SK-N-MC (cell line): ENCODE measurements around the gene ADAM10.

Experiments used
- DNase-seq: peaks from one replicate; pipeline ENCODE4 v3.0.0-alpha.2; 2011; ENCODE audit warnings: low read depth, low spot score
- H3K27ac ChIP-seq: fragments of 200-600 bp; sonication (generic); 2 replicates; pipeline ENCODE4 v1.5.1; 2016; ENCODE audit warnings: mixed run types
- H3K36me3 ChIP-seq: fragments of 200-600 bp; sonication (generic); 2 replicates; pipeline ENCODE4 v1.6.1; 2017; ENCODE audit warnings: antibody characterized with exemption, low read length, mixed read lengths; ENCODE audit not compliant: insufficient read depth
- H3K4me3 ChIP-seq: fragments of 200-600 bp; sonication (generic); 2 replicates; pipeline ENCODE4 v1.5.1; 2016
- H3K9ac ChIP-seq: fragments of 200-600 bp; sonication (generic); 2 replicates; pipeline ENCODE4 v1.8.0; 2017; ENCODE audit warnings: mixed run types, mixed read lengths; ENCODE audit not compliant: insufficient read length
- H3K9me3 ChIP-seq: fragments of 200-600 bp; sonication (generic); 2 replicates; pipeline ENCODE4 v1.6.1; 2017; ENCODE audit warnings: low read depth, mild to moderate bottlenecking, antibody characterized with exemption, low read length, moderate library complexity, mixed read lengths
- EZH2 ChIP-seq: fragments of 200-600 bp; sonication (generic); IDR thresholded peaks from one replicate; pipeline ENCODE4 v1.6.1; 2017; ENCODE audit warnings: antibody characterized with exemption
- FOXP2 ChIP-seq: optimal IDR thresholded peaks from 2 replicates; pipeline ENCODE3; 2011; ENCODE audit warnings: mild to moderate bottlenecking, moderate library complexity; ENCODE audit not compliant: insufficient read depth; ENCODE audit errors: extremely low read length, control extremely low read depth
- POLR2AphosphoS5 ChIP-seq: IDR thresholded peaks from 2 replicates; pipeline ENCODE4 v1.6.1; 2012; ENCODE audit warnings: mild to moderate bottlenecking, low read depth, low read length, borderline replicate concordance

Gene ADAM10

GRCh38 chr15:58699769-58700168 is 49.7 kb downstream of the ADAM10 start:
- Histone ChIP-seq H3K27ac (no peak overlapping the region), H3K9me3 (peaks cover 19% of the 10 kb centered on the region), H3K9ac (no peak overlapping the region), H3K36me3 (peaks cover 28% of the 10 kb centered on the region), H3K4me3 (no peak overlapping the region)
- TF ChIP-seq POLR2AphosphoS5, result no peak
- no peak for TF ChIP-seq EZH2
- no peak for DNase-seq

DNA sequence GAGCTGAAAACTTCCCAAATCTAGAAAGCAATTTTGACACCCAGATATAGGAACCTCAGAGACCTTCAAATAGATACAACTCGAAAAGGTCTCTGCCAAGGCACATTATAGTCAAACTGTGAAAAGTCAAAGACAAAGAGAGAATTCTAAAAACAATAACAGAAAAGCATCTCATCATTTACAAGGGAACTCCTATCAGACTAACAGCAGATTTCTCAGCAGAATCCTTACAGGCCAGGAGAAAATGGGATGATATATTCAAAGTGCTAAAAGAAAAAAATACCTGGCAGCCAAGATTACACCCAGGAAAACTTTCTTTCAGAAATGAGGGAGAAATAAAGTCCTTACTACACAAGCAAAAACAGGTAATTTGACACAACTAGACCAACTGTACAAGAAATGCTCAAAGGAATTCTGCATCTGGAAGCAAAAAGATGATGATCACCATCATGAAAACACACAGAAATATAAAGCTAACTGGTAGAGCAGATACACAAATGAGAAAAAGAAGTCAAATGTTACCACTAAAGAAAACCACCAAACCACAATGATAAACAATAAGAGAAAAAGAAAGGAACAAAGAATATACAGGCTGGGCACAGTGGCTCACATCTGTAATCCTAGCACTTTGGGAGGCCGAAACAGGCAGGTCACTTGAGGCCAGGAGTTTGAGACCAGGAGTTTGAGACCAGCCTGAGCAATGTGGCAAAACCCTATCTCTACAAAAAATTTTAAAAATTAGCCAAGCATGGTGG is 50.4 kb downstream of the ADAM10 start:
- no peak overlapping the region for H3K9ac ChIP-seq
- peaks cover 19% of the 10 kb centered on the region for H3K9me3 ChIP-seq
- no peak overlapping the region for H3K4me3 ChIP-seq
- no peak for DNase-seq
- no peak for TF ChIP-seq EZH2
- no peak overlapping the region for H3K27ac ChIP-seq
- peaks cover 28% of the 10 kb centered on the region for H3K36me3 ChIP-seq

- no peak overlapping the region for H3K4me3 ChIP-seq
- TF ChIP-seq POLR2AphosphoS5, result no peak
- TF ChIP-seq EZH2, result no peak
- TF ChIP-seq FOXP2, result no peak
- H3K9me3 ChIP-seq, result peaks cover 16% of the 10 kb centered on the region
- DNase-seq, result no peak
- peaks cover 21% of the 10 kb centered on the region for H3K36me3 ChIP-seq
- H3K27ac ChIP-seq, result no peak overlapping the region
- no peak overlapping the region for H3K9ac ChIP-seq
These were observed 52.3 kb downstream of the ADAM10 start for GRCh38 chr15:58697220-58697619.

- no peak overlapping the region for H3K27ac ChIP-seq
- TF ChIP-seq FOXP2 (no peak), EZH2 (no peak), POLR2AphosphoS5 (no peak)
- DNase-seq, result no peak
- H3K9me3 ChIP-seq, result peaks cover 16% of the 10 kb centered on the region
- peaks cover 21% of the 10 kb centered on the region for H3K36me3 ChIP-seq
- H3K9ac ChIP-seq, result no peak overlapping the region
- no peak overlapping the region for H3K4me3 ChIP-seq
These were observed 52.8 kb downstream of the ADAM10 start for GRCh38 chr15:58696738-58697137.

GRCh38 chr15:58694641-58695398 is 54.7 kb downstream of the ADAM10 start:
- H3K4me3 ChIP-seq, result no peak overlapping the region
- H3K9me3 ChIP-seq, result peaks cover 12% of the 10 kb centered on the region
- H3K36me3 ChIP-seq, result peaks cover 9% of the 10 kb centered on the region
- no peak overlapping the region; the same call in 1 of the 2 replicates for H3K27ac ChIP-seq
- no peak overlapping the region for H3K9ac ChIP-seq
- TF ChIP-seq POLR2AphosphoS5 (no peak), FOXP2 (no peak), EZH2 (no peak)
- no peak for DNase-seq

- H3K27ac ChIP-seq, result no peak overlapping the region
- DNase-seq, result no peak
- TF ChIP-seq POLR2AphosphoS5, result no peak
- TF ChIP-seq EZH2, result no peak
- no peak for TF ChIP-seq FOXP2
- no peak overlapping the region for H3K9ac ChIP-seq
- no peak overlapping the region for H3K4me3 ChIP-seq
- no peaks in the 10 kb centered on the region for H3K9me3 ChIP-seq
- H3K36me3 ChIP-seq, result no peaks in the 10 kb centered on the region
These were observed 58.8 kb downstream of the ADAM10 start for GRCh38 chr15:58690703-58691102.

DNA sequence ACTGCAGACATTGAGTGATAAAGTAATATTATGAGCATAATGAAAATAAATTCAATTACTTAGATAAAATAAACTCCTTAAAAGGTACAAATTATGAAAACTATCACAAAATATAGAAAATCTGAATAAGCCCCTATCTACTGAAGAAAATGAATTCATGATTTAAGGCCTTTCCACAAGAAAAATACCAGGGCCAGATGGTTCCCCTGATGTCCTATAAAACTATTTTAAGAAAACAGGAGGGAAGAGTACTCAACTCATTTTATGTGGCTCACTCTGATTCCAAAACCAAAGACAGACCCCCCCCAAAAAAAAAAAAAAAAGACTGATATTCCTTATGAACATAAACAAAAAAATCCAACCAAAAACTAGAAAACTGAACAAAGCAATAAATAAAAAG is 59.9 kb downstream of the ADAM10 start:
- Histone ChIP-seq H3K9me3 (no peaks in the 10 kb centered on the region), H3K4me3 (no peak overlapping the region), H3K36me3 (no peaks in the 10 kb centered on the region), H3K27ac (no peak overlapping the region), H3K9ac (no peak overlapping the region)
- DNase-seq, result no peak
- TF ChIP-seq EZH2, result no peak
- TF ChIP-seq POLR2AphosphoS5, result no peak
- no peak for TF ChIP-seq FOXP2

DNA sequence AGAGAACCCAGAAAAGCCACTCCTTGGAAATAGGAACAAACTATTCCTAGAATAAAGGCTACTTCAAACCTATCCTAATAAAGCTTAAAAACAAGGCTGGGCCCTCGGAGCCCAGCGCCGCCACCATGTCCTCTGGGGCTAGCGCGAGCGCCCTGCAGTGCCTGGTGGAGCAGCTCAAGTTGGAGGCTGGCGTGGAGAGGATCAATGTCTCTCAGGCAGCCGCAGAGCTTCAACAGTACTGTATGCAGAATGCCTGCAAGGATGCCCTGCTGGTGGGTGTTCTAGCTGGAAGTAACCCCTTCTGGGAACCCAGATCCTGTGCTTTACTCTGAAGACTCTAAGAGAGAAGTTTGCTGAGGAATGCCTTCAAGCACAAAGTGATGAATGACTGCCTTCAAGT is 63.2 kb downstream of the ADAM10 start:
- Histone ChIP-seq H3K27ac (no peak overlapping the region), H3K36me3 (no peaks in the 10 kb centered on the region), H3K9ac (no peak overlapping the region), H3K4me3 (no peak overlapping the region), H3K9me3 (no peaks in the 10 kb centered on the region)
- DNase-seq, result no peak
- no peak for TF ChIP-seq FOXP2
- TF ChIP-seq POLR2AphosphoS5, result no peak
- TF ChIP-seq EZH2, result no peak

- no peak for TF ChIP-seq FOXP2
- no peak for TF ChIP-seq EZH2
- TF ChIP-seq POLR2AphosphoS5, result no peak
- Histone ChIP-seq H3K27ac (no peak overlapping the region), H3K9ac (no peak overlapping the region), H3K36me3 (no peaks in the 10 kb centered on the region), H3K9me3 (no peaks in the 10 kb centered on the region), H3K4me3 (no peak overlapping the region)
- no peak for DNase-seq
These were observed 64.8 kb downstream of the ADAM10 start for GRCh38 chr15:58684751-58685150.
